Activated naive CD8-positive, alpha-beta T cell (primary cell): ENCODE measurements around the gene RHOT2.
A peak's percentile ranks its signal among the peaks of the same experiment; 100 is the strongest.

Source experiments
- H3K27ac Mint-ChIP-seq: one replicate; pipeline ENCODE4 v1.8.0; 2021; ENCODE audit warnings: mixed read lengths
- H3K27me3 Mint-ChIP-seq: one replicate; pipeline ENCODE4 v1.8.0; 2021; ENCODE audit warnings: mixed read lengths
- H3K36me3 Mint-ChIP-seq: one replicate; pipeline ENCODE4 v1.8.0; 2021; ENCODE audit warnings: mixed read lengths
- H3K4me1 Mint-ChIP-seq: one replicate; pipeline ENCODE4 v1.8.0; 2021; ENCODE audit warnings: low read depth, mixed read lengths
- H3K4me3 Mint-ChIP-seq: one replicate; pipeline ENCODE4 v1.8.0; 2021; ENCODE audit warnings: mild to moderate bottlenecking, mixed read lengths
- H3K9me3 Mint-ChIP-seq: one replicate; pipeline ENCODE4 v1.8.0; 2021; ENCODE audit warnings: low read depth, mixed read lengths

The RHOT2 gene

GRCh38 chr16:652454-653305 is 15.3 kb upstream of the RHOT2 start:
- H3K36me3 Mint-ChIP-seq = no peaks in the 10 kb centered on the region
- no peaks in the 10 kb centered on the region for H3K9me3 Mint-ChIP-seq
- H3K27ac Mint-ChIP-seq = no peak overlapping the region
- H3K4me3 Mint-ChIP-seq = no peak overlapping the region
- peaks cover 2% of the 10 kb centered on the region for H3K4me1 Mint-ChIP-seq
- no peaks in the 10 kb centered on the region for H3K27me3 Mint-ChIP-seq

GRCh38 chr16:654034-654433 is 13.9 kb upstream of the RHOT2 start:
- H3K4me3 Mint-ChIP-seq = no peak overlapping the region
- no peaks in the 10 kb centered on the region for H3K4me1 Mint-ChIP-seq
- no peaks in the 10 kb centered on the region for H3K36me3 Mint-ChIP-seq
- H3K9me3 Mint-ChIP-seq = no peaks in the 10 kb centered on the region
- H3K27ac Mint-ChIP-seq = no peak overlapping the region
- no peaks in the 10 kb centered on the region for H3K27me3 Mint-ChIP-seq

DNA sequence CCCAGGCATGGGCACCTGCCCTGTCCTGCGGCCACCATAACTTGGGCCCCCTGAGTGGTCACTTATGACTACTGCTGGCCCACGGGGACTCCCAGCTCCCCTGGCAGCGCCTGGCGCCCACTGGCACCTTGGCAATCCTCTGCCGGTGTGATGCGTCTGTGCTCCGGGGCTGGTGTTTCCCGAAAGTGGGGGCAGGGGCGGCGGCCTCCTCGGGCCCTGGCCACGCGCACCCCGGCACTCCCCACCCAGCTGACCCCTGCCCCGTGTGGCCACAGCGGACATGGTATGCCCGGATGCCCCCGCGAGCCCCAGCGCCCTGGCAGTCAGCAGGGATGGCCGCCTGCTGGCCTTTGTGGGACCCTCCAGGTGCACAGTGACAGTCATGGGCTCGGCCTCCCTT is 10.4 kb upstream of the RHOT2 start:
- Mint-ChIP-seq H3K27ac (no peak overlapping the region), H3K36me3 (no peaks in the 10 kb centered on the region), H3K27me3 (no peaks in the 10 kb centered on the region), H3K9me3 (no peaks in the 10 kb centered on the region), H3K4me1 (peaks cover 3% of the 10 kb centered on the region), H3K4me3 (no peak overlapping the region)

DNA sequence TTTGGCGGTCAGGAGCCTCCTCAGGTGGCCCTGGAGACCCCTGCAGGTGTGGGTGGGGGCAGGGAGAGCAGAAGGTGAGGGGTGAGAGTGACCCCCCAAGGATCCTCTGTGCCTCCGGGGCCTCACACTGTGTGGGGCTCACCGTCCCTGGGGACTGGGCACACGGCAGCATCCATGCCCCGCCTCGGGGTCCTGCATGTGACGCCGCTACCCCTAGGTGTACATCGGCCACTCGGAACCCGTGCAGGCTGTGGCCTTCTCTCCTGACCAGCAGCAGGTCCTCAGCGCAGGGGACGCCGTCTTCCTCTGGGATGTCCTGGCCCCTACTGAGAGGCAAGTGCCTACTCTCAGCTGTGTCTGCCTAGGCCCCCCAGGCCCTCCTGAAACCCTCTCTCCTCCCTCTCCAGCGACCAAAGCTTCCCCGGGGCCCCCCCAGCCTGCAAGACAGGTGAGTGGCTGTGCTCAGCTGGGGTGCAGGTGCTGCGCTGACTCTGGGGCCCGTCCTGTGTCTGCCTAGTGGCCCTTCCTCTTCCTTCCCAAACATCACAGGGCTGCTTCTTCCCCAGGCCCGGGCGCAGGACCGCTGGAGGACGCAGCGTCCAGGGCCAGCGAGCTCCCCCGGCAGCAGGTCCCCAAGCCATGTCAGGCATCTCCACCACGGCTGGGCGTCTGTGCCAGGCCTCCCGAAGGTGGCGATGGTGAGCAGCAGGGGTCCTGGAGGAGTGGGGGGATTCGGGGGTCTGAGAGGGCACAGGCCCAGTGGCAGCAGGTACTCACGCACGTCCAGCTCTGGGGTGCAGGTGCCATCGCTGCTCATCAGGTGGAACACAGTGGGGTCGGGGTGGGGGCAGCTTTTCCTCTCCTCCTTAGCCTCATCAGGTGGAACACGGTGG is 9.0 kb upstream of the RHOT2 start:
- H3K36me3 Mint-ChIP-seq = no peaks in the 10 kb centered on the region
- peaks cover 3% of the 10 kb centered on the region for H3K4me1 Mint-ChIP-seq
- no peaks in the 10 kb centered on the region for H3K27me3 Mint-ChIP-seq
- H3K4me3 Mint-ChIP-seq = no peak overlapping the region
- no peak overlapping the region for H3K27ac Mint-ChIP-seq
- H3K9me3 Mint-ChIP-seq = no peaks in the 10 kb centered on the region

- peaks cover 3% of the 10 kb centered on the region for H3K4me1 Mint-ChIP-seq
- H3K27ac Mint-ChIP-seq = no peak overlapping the region
- H3K4me3 Mint-ChIP-seq = no peak overlapping the region
- no peaks in the 10 kb centered on the region for H3K27me3 Mint-ChIP-seq
- H3K9me3 Mint-ChIP-seq = no peaks in the 10 kb centered on the region
- H3K36me3 Mint-ChIP-seq = no peaks in the 10 kb centered on the region
Observed at GRCh38 chr16:659618-660017, 8.3 kb upstream of the RHOT2 start.

- no peaks in the 10 kb centered on the region for H3K27me3 Mint-ChIP-seq
- H3K4me3 Mint-ChIP-seq = no peak overlapping the region
Observed at GRCh38 chr16:660132-660458, 7.8 kb upstream of the RHOT2 start.

DNA sequence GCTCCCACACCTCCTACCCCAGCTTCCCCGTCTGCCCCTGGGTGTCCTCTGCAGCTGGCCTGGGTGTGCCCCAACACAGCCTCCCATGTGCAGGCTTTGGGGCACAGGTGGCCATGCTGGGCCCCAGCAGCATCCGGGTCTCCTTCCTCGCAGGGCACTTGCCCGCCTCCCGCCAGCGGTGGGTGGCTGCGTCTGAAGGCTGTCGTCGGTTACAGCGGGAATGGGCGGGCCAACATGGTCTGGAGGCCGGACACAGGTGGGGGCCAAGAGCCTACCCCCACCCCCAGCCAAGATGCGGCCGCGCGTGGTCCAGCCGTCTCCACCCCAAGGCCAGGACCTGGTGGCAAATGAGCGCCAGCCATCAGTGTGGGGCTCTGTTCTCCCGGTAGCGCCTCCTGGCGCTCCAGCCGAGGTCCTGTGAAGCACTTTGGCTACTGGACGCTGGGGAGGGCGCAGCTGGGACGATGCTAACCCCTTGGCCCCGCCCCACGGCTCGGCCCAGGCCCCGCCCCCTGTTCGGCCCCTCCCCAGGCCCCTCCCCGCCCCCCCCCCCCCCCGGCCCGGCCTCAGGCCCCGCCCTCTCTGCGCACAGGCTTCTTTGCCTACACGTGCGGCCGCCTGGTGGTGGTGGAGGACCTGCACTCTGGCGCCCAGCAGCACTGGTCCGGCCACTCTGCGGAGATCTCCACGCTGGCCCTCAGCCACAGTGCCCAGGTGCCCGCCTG is 7.3 kb upstream of the RHOT2 start:
- Mint-ChIP-seq H3K27me3 (no peaks in the 10 kb centered on the region), H3K4me3 (peak overlapping the region; percentile 27), H3K27ac (no peak overlapping the region), H3K36me3 (no peaks in the 10 kb centered on the region), H3K9me3 (no peaks in the 10 kb centered on the region), H3K4me1 (peaks cover 3% of the 10 kb centered on the region)

More at GRCh38 chr16:660132-660458, 7.8 kb upstream of the RHOT2 start:
- H3K9me3 Mint-ChIP-seq = no peaks in the 10 kb centered on the region
- no peak overlapping the region for H3K27ac Mint-ChIP-seq
- no peaks in the 10 kb centered on the region for H3K36me3 Mint-ChIP-seq
- peaks cover 3% of the 10 kb centered on the region for H3K4me1 Mint-ChIP-seq

DNA sequence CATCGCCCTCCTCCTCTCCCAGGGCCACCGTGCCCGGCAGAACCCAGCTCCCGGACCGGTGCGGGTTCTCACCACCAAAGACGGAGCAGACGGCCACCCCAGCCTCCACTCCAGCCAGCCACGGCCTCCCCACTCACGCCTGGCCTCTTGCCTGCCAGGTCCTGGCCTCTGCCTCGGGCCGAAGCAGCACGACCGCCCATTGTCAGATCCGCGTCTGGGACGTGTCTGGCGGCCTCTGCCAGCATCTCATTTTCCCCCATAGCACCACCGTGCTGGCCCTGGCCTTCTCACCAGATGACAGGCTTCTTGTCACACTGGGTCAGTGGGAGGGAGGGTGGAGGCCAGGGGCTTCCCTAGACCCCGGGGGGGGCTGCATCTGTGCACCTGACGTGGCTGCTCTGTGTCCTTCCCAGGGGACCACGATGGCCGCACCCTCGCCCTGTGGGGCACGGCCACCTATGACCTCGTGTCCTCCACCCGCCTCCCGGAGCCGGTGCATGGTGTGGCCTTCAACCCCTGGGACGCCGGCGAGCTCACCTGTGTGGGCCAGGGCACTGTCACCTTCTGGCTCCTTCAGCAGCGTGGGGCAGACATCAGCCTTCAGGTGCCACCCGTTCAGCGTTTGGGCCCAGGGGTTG is 6.6 kb upstream of the RHOT2 start:
- no peaks in the 10 kb centered on the region for H3K36me3 Mint-ChIP-seq
- no peaks in the 10 kb centered on the region for H3K27me3 Mint-ChIP-seq
- peaks cover 3% of the 10 kb centered on the region for H3K4me1 Mint-ChIP-seq
- no peaks in the 10 kb centered on the region for H3K9me3 Mint-ChIP-seq
- H3K4me3 Mint-ChIP-seq = peak overlapping the region; percentile 27
- H3K27ac Mint-ChIP-seq = no peak overlapping the region

- H3K36me3 Mint-ChIP-seq = no peaks in the 10 kb centered on the region
- H3K4me3 Mint-ChIP-seq = no peak overlapping the region
- peaks cover 3% of the 10 kb centered on the region for H3K4me1 Mint-ChIP-seq
- no peaks in the 10 kb centered on the region for H3K27me3 Mint-ChIP-seq
- H3K9me3 Mint-ChIP-seq = no peaks in the 10 kb centered on the region
- H3K27ac Mint-ChIP-seq = no peak overlapping the region
Observed at GRCh38 chr16:662095-662494, 5.8 kb upstream of the RHOT2 start.

DNA sequence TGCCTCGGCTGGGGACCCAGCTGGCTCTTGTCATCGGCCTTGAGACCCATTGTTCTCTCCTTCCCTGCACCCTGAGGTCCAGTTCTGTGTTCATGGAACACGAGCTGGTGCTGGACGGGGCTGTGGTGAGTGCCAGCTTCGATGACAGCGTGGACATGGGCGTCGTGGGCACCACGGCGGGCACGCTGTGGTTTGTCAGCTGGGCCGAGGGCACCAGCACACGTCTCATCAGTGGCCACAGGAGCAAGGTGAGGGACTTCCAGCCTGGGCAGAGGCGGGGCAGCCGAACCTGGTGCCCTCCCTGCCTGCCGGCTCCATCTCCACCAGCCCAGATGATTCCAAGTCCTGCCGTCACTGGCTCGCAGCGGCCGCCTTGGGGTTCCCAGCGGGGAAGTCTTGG is 5.3 kb upstream of the RHOT2 start:
- Mint-ChIP-seq H3K36me3 (no peaks in the 10 kb centered on the region), H3K27me3 (no peaks in the 10 kb centered on the region), H3K27ac (no peak overlapping the region), H3K4me3 (no peak overlapping the region), H3K9me3 (no peaks in the 10 kb centered on the region), H3K4me1 (peaks cover 5% of the 10 kb centered on the region)

DNA sequence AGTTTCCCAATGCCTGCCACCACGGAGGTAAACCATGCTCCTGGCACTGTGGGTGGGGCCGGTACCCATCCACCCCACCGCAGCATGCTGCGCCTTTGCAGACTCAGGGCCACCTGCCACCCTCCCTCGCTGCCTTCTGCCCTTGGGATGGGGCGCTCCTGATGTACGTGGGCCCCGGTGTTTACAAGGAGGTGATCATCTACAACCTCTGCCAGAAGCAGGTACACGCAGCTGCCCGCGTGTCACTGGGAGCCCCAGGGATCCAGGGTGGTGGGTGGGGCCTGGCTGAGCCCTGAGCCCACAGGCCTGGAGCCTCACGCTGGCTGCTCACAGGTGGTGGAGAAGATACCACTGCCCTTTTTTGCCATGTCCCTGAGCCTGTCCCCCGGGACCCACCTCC is 1.4 kb upstream of the RHOT2 start:
- Mint-ChIP-seq H3K9me3 (no peaks in the 10 kb centered on the region), H3K27me3 (no peaks in the 10 kb centered on the region), H3K36me3 (no peaks in the 10 kb centered on the region), H3K27ac (no peak overlapping the region), H3K4me1 (peaks cover 6% of the 10 kb centered on the region), H3K4me3 (no peak overlapping the region)

DNA sequence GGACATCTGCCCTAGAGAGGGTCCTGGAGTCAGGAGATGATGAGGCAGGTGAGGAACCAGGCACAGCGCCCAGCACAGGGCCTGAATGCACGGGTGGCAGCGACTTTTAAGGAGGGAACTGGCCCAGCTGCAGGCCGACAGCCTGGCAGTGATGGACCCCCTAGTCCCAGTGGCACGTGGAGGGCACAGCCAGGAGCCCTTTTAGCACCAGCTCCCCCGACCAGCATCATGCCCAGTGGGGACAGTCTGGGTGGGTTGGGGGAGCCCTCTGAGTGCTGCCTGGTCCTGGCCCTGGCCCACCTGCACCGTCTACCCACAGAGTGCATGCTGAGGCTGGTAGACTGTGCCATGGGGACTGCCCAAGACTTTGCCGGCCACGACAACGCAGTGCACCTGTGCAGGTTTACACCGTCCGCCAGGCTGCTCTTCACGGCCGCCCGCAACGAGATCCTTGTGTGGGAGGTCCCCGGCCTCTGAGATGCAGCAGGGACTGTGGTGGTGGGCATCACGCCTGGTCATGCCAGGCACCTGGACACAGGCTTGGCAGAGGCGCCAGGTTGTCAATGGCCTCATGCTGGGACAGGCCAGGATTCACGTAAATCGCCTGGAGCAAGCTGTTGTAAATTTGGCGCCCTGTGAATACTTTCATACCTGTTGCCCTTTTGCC is 686 bp upstream of the RHOT2 start:
- peak overlapping the region; percentile 82 for H3K27ac Mint-ChIP-seq
- H3K4me3 Mint-ChIP-seq = peak overlapping the region; percentile 81
- peaks cover 6% of the 10 kb centered on the region for H3K4me1 Mint-ChIP-seq
- no peaks in the 10 kb centered on the region for H3K36me3 Mint-ChIP-seq
- no peaks in the 10 kb centered on the region for H3K9me3 Mint-ChIP-seq
- H3K27me3 Mint-ChIP-seq = no peaks in the 10 kb centered on the region

DNA sequence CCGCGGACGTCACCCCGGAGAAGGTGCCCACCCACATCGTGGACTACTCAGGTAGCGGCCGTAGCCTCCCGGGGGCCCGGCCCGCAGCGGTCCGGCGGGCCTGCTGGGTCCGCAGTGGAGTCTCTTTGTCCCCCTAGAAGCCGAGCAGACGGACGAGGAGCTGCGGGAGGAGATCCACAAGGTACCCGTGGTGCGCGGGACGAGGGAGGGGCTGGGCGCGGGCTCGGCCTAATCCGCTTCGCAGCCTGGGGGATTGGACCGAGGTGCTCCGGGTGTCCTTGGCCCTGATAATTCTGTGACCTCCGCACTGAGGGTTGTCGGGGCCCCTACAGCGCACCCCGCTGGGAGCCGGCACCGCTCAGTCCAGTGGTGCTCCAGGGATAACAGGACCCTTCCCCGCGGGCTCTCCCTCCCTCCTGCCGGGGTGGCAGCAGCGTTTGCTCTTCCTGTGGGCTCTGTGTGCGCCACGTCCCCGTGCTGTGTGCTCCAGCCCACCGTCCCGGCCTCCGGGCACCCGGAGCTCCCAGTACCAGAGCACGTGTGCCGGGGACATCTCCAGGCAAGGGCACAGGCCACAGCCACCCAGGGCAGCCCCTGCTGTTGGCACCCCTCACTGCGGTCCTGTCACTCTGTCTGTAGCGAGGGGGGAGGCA is 713 bp downstream of the RHOT2 start:
- peaks cover 6% of the 10 kb centered on the region for H3K4me1 Mint-ChIP-seq
- no peaks in the 10 kb centered on the region for H3K36me3 Mint-ChIP-seq
- H3K27me3 Mint-ChIP-seq = no peaks in the 10 kb centered on the region
- no peak overlapping the region for H3K27ac Mint-ChIP-seq
- peak overlapping the region; percentile 79 for H3K4me3 Mint-ChIP-seq
- H3K9me3 Mint-ChIP-seq = no peaks in the 10 kb centered on the region

DNA sequence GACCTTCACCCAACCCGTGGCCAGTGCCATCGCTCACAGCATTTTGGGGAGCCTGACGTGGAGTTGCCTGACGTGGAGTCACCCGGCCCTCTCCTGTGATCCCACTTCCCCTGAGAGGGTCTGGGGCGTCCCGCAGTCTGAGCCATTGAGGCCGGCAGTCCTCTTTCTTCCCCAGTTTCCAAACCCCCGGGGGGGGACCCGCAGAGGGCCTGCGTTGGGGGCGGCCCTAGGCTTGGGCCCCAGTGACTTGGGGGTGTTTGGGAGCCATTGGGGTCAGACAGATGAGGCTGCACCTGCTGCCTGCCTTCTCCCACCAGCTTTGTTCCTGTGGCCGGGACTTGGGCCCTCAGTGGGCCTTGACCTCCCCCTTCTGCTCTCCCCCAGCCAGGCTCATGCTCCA is 1.7 kb downstream of the RHOT2 start:
- H3K9me3 Mint-ChIP-seq = no peaks in the 10 kb centered on the region
- H3K4me3 Mint-ChIP-seq = peak overlapping the region; percentile 79
- peaks cover 6% of the 10 kb centered on the region for H3K4me1 Mint-ChIP-seq
- no peaks in the 10 kb centered on the region for H3K27me3 Mint-ChIP-seq
- no peaks in the 10 kb centered on the region for H3K36me3 Mint-ChIP-seq
- H3K27ac Mint-ChIP-seq = no peak overlapping the region
